CD14-positive monocyte (primary cell): Measurements from ENCODE around the gene CCDC174. TPM values are rescaled to one million over a fixed set of nuclear protein-coding genes. Genes with fewer than 3 reads are reported as not detected.
A peak's percentile ranks its signal among the peaks of the same experiment; 100 is the strongest.

Source experiments
- DNase-seq, 3 donors: peaks; one replicate each; pipeline ENCODE4 v3.0.0-alpha.2; 2011 to 2022
- H2AFZ ChIP-seq: 2 replicates; pipeline ENCODE4 v1.6.0; 2012; ENCODE audit warnings: mild to moderate bottlenecking, low read depth, low read length, inconsistent platforms; ENCODE audit not compliant: insufficient read depth, poor library complexity, severe bottlenecking
- H3K27ac ChIP-seq, 2 donors: 1 replicate in 1 of 2; 2 replicates in 1 of 2; pipeline ENCODE4 v1.5.1; 2012 to 2013; ENCODE audit warnings: low read length in 2 of 2, control low read depth in 1 of 2, inconsistent platforms in 1 of 2, low read depth in 1 of 2, mild to moderate bottlenecking in 1 of 2
- H3K27me3 ChIP-seq, 2 donors: one replicate each; pipeline versions ENCODE4 v1.6.0 to v1.6.1; 2011 to 2013; ENCODE audit warnings: low read length in 2 of 2; ENCODE audit not compliant: control insufficient read depth in 2 of 2, insufficient read depth in 2 of 2
- H3K36me3 ChIP-seq, 2 donors: replicated peaks in 1 of 2; 1 replicate in 1 of 2; 2 replicates in 1 of 2; pipeline versions ENCODE4 v1.5.1 to v1.6.1; 2012 to 2013; ENCODE audit warnings: low read length in 2 of 2, control low read depth in 1 of 2, inconsistent platforms in 1 of 2, mild to moderate bottlenecking in 1 of 2; ENCODE audit not compliant: insufficient read depth in 2 of 2, control insufficient read depth in 1 of 2
- H3K4me1 ChIP-seq, 2 donors: 1 replicate in 1 of 2; 2 replicates in 1 of 2; pipeline versions ENCODE4 v1.5.1 to v1.6.1; 2012 to 2013; ENCODE audit warnings: low read length in 2 of 2, control low read depth in 1 of 2, inconsistent platforms in 1 of 2, mild to moderate bottlenecking in 1 of 2, moderate library complexity in 1 of 2; ENCODE audit not compliant: insufficient read depth in 2 of 2, control insufficient read depth in 1 of 2
- H3K4me2 ChIP-seq: replicated peaks from 2 replicates; pipeline ENCODE3; 2012; ENCODE audit warnings: low read length, moderate library complexity, mild to moderate bottlenecking; ENCODE audit not compliant: poor library complexity, severe bottlenecking; ENCODE audit errors: extremely low read depth
- H3K4me3 ChIP-seq, 3 experiments: fragments of 200-600 bp in 1 of 3; sonication (generic) in 1 of 3; replicated peaks in 1 of 3; 1 replicate in 2 of 3; 2 replicates in 1 of 3; pipeline ENCODE4 v1.5.1; 2011 to 2013; ENCODE audit warnings: low read length in 3 of 3, mild to moderate bottlenecking in 3 of 3, control low read depth in 2 of 3, low read depth in 2 of 3, inconsistent platforms in 1 of 3, moderate library complexity in 1 of 3
- H3K79me2 ChIP-seq: 2 replicates; pipeline ENCODE4 v1.6.0; 2012; ENCODE audit warnings: mild to moderate bottlenecking, control low read depth, inconsistent platforms, low read length, moderate library complexity; ENCODE audit not compliant: insufficient read depth
- H3K9ac ChIP-seq: 2 replicates; pipeline ENCODE4 v1.6.0; 2017; ENCODE audit warnings: low read length, mild to moderate bottlenecking; ENCODE audit not compliant: insufficient read depth, poor library complexity, severe bottlenecking
- H3K9me3 ChIP-seq, 2 donors: replicated peaks in 1 of 2; 1 replicate in 1 of 2; 2 replicates in 1 of 2; pipeline versions ENCODE4 v1.5.1 to v1.6.1; 2012 to 2013; ENCODE audit warnings: low read length in 2 of 2, control low read depth in 1 of 2; ENCODE audit not compliant: control insufficient read depth in 1 of 2, insufficient read depth in 1 of 2
- H4K20me1 ChIP-seq: 2 replicates; pipeline ENCODE4 v1.6.0; 2012; ENCODE audit warnings: mild to moderate bottlenecking, low read length, control low read depth, moderate library complexity; ENCODE audit not compliant: insufficient read depth
- H3K27ac Mint-ChIP-seq, 7 donors: one replicate each; pipeline ENCODE4 v1.8.0; 2020; ENCODE audit warnings: mild to moderate bottlenecking in 7 of 7, mixed read lengths in 7 of 7, moderate library complexity in 6 of 7, inconsistent platforms in 2 of 7
- H3K27me3 Mint-ChIP-seq, 3 donors: one replicate each; pipeline ENCODE4 v1.8.0; 2021 to 2022; ENCODE audit warnings: low read depth in 3 of 3, mild to moderate bottlenecking in 3 of 3, mixed read lengths in 3 of 3, moderate library complexity in 3 of 3, inconsistent platforms in 1 of 3
- H3K36me3 Mint-ChIP-seq, 2 donors: one replicate each; pipeline ENCODE4 v1.8.0; 2020; ENCODE audit warnings: mixed read lengths in 2 of 2, inconsistent platforms in 1 of 2, mild to moderate bottlenecking in 1 of 2
- H3K4me1 Mint-ChIP-seq: one replicate; pipeline ENCODE4 v1.8.0; 2020; ENCODE audit warnings: mild to moderate bottlenecking, mixed read lengths
- H3K4me3 Mint-ChIP-seq, 2 donors: one replicate each; pipeline ENCODE4 v1.8.0; 2020; ENCODE audit warnings: mild to moderate bottlenecking in 2 of 2, mixed read lengths in 2 of 2, moderate library complexity in 1 of 2
- H3K9me3 Mint-ChIP-seq, 7 donors: one replicate each; pipeline ENCODE4 v1.8.0; 2020 to 2022; ENCODE audit warnings: mixed read lengths in 7 of 7, mild to moderate bottlenecking in 6 of 7, moderate library complexity in 6 of 7, inconsistent platforms in 2 of 7
- CTCF ChIP-seq: fragments of 200-600 bp; IDR thresholded peaks from one replicate; pipeline ENCODE4 v1.8.0; 2022; ENCODE audit warnings: antibody characterized with exemption, mild to moderate bottlenecking
- WGBS: methylation state at CpG from one replicate; pipeline ENCODE4 v1.1.5; 2013; ENCODE audit warnings: missing lambda C conversion rate; ENCODE audit not compliant: insufficient coverage; 5-methylcytosine and 5-hydroxymethylcytosine counted together
- intact Hi-C, 2 donors: fragments of 100-400 bp; cut with micrococcal nuclease; formaldehyde crosslinking; loops; one replicate each; pipeline versions ENCODE4 v1.15.0 to v1.15.1; 2023
- polyA plus RNA-seq, 3 donors: library from polyadenylated mRNA; depleted of rRNA in 1 of 3; unstranded in 2 of 3; stranded (reverse) in 1 of 3; fragments of 300-500 nt in 2 of 3; fragments of >200 nt in 1 of 3; fragmentation: Illumina TruSeq in 2 of 3; gene quantifications; 1 replicate in 2 of 3; 2 replicates in 1 of 3; pipeline ENCODE4 v1.2.3, GENCODE V29; 2012 to 2021

Gene CCDC174
- polyA plus RNA-seq, 3 donors: 6.2 to 7.9 (median 7.4) TPM

DNA sequence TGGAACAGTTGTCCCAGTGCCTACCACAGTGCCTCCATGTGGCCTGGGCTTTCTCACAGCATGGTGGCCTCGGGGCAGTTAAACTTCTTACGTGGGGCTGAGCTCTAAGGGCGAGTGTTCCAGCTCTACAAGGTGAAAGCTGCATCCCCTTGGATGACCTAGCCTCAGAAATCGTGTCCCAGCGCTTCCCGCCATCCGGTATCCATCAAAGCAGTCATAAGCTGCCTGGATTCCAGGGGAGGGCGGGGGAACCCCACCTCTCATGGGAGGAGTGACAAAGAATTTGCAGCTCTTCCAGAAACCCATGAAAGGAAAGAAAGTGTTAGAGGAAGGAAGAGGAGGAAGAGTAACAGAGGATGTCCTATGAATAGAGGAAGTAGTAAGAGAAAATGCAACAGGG, 45.8 kb upstream of the CCDC174 start:
- H3K27ac Mint-ChIP-seq: no peak overlapping the region
- no peak overlapping the region for H2AFZ ChIP-seq
- no peaks in the 10 kb centered on the region for H3K4me1 ChIP-seq
- no peak overlapping the region for H3K9ac ChIP-seq
- peaks cover 39 to 61% (median 42%) of the 10 kb centered on the region in 3 donors for H3K27me3 Mint-ChIP-seq
- intact Hi-C loops: no loop called here
- H3K79me2 ChIP-seq: no peaks in the 10 kb centered on the region
- no peak for TF ChIP-seq CTCF
- H3K9me3 Mint-ChIP-seq: peaks cover 4 to 16% (median 12%) of the 10 kb centered on the region in 7 donors
- H3K36me3 Mint-ChIP-seq: peaks cover 0 to 3% of the 10 kb centered on the region in 2 donors
- H4K20me1 ChIP-seq: no peaks in the 10 kb centered on the region
- no peak overlapping the region for H3K4me3 ChIP-seq
- peaks cover 34 to 42% of the 10 kb centered on the region in 2 donors for H3K27me3 ChIP-seq
- no peak overlapping the region for H3K4me2 ChIP-seq
- H3K36me3 ChIP-seq: no peaks in the 10 kb centered on the region
- no peak overlapping the region for H3K27ac ChIP-seq
- DNase-seq: no peak
- peaks cover 5 to 18% of the 10 kb centered on the region in 2 donors for H3K9me3 ChIP-seq
- H3K4me3 Mint-ChIP-seq: peak overlapping the region in 1 of 2 donors; percentile 1
- H3K4me1 Mint-ChIP-seq: peaks cover 4% of the 10 kb centered on the region
- 75% methylated on average over 3 of the region's 8 CpGs for WGBS

DNA sequence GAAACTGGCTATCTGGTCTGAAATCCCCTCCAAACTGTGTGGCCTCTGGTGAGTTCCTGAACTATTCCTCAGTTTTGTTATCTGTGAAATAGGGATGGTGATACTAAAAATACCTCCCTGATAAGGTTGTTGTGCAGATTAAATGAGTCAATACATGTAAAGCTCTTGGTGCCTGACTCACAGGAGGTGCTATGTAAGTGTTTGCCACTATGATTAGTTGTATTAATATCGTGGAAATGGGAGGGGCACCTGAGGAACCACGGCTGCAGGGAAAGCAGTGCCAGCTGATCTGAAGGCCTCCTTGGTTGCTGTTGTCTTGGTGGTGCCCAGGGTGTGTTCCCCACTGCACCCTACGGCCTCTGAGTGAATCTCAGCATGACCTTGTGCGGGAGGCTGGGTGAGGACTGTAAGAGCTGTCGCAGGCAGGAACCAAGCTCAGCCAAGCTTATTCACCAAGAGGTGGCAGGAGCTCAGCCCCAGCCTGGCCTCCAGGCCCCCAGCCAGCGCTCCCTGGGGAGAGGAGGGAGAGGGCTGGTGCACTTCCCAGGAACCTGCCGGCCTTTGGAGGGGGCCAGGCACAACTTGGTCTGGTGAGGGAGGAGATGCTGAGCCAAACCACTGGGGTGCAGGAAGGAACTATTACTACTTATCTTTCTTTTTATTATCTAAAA, 44.8 kb upstream of the CCDC174 start:
- Histone ChIP-seq H3K27me3 (peaks cover 28 to 39% of the 10 kb centered on the region in 2 donors), H3K9me3 (peaks cover 5 to 9% of the 10 kb centered on the region in 2 donors), H4K20me1 (no peaks in the 10 kb centered on the region), H3K4me2 (no peak overlapping the region), H2AFZ (no peak overlapping the region), H3K36me3 (no peaks in the 10 kb centered on the region), H3K27ac (no peak overlapping the region), H3K9ac (no peak overlapping the region), H3K4me1 (no peaks in the 10 kb centered on the region), H3K79me2 (no peaks in the 10 kb centered on the region), H3K4me3 (no peak overlapping the region)
- TF ChIP-seq CTCF: no peak
- H3K27ac Mint-ChIP-seq: no peak overlapping the region
- peaks cover 4 to 16% (median 11%) of the 10 kb centered on the region in 7 donors for H3K9me3 Mint-ChIP-seq
- peaks cover 28 to 59% (median 34%) of the 10 kb centered on the region in 3 donors for H3K27me3 Mint-ChIP-seq
- DNase-seq: no peak
- H3K36me3 Mint-ChIP-seq: peaks cover 0 to 3% of the 10 kb centered on the region in 2 donors
- WGBS: 83% methylated on average over 5 of the region's 7 CpGs
- intact Hi-C loops: no loop called here
- no peak overlapping the region for H3K4me3 Mint-ChIP-seq
- H3K4me1 Mint-ChIP-seq: peaks cover 4% of the 10 kb centered on the region
